ENCODE results near the gene RYR3. TPM values are rescaled to one million over a fixed set of nuclear protein-coding genes. Genes with fewer than 3 reads are reported as not detected.

Gene RYR3
- polyA plus RNA-seq, 1 donor = 54.3 TPM

DNA sequence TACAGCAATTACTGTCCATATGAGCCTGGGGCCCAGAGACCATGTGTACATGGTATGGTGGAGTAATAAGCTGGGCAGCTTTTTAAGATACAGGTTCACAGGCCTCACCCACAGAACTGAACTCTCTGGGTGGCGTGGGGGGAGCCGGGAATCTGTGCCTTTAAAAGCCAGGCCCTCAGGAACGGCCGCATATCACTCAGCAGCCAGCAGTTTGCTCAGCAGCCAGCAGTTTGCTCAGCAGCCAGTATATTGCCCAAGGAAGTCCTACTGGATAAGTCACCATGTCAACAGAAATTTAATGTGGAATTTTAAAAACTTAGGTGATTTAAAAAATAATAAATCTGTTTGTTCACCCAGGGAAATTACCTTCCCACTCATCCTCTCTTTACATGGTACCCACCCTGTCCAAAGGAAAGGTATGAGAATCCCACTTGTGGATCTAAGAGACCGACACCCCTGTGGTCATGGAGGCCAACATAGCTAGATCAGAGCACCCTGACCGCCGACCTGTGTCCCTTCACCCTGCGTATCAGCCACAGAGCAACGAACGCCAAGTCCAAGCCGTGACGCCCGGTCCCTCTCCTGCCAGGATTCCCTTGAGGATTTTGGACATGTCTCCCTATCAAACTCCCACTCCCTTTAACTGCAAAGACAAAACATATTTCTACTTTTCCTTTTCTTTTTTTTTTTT, 561.8 kb downstream of the RYR3 start:
- DNase-seq (ENCODE audit: low read depth) = no peak

DNA sequence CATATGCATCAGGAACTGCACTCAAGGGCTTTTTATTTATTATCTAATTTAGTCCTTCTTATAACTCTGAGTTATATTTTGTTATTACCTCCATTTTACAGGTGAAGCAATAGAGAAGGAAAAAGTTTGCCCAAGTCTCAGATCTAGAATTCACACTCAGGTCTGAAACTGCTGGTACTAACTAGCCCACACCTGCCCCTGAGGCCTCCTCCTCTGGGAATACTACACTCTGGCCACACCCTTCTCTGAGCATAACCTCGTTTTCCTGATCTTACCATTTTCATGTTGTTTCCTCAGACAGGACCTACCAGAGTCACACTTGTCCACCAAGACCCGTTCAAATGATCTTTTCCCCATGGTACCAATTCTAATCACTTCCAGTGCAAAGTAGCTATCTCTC, 563.4 kb downstream of the RYR3 start:
- DNase-seq (ENCODE audit: low read depth) = no peak

DNA sequence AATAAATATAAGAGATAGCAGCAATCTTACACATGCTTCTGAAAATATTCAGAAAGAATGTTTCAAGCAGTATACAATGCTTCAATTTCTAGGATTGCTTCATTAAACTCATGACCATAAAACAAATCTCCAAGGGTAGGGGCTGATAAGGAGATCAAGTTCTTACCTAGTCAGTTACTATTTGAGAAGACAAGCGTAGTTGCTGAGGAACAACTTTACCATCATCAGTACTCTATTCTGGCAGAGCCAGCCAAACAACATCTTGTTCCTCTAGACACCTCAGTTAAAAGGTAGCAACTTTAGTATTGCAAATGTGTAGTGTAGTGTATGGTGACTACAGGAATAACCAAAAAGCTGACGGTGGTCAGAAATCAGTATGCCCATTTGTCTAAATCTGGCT, 572.2 kb downstream of the RYR3 start:
- DNase-seq (ENCODE audit: low read depth) = no peak

DNA sequence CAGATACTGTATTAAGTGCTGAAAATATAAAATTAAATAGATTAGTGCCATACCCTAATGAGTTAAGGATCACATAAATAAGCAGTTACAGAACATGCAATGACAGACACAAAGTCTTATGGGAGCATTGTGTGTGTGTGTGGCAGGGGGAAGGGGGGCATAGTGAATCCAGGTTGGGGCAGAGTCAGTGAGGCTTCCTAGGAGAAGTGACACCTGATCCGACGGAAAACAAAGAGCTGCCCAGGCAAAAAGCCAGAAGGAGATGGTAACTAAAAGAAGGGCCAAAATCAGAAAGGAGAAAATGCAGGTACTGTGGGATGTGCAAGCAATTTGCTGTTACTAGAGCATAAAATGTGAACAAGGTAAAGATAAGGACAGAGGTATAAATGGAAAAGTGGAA, 577.4 kb downstream of the RYR3 start:
- DNase-seq (ENCODE audit: low read depth) = no peak

DNA sequence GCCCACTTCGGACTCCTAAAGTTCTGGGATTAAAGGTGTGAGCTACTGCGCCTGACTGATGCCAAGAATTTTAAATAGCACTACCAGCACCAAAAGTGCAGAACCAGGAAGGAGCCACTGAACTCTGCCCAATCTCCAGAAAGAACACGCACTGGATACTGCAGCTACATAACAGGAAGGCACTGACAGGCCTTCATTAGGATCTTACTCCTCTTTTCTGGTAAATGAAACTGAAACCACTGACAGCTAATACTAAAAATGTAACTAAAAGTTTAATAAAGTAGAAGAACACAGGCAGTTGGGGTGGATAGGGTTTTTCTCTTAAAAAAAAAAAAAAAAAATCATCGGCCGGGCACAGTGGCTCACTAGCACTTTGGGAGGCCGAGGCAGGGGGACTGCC, 583.4 kb downstream of the RYR3 start:
- DNase-seq (ENCODE audit: low read depth) = no peak

DNA sequence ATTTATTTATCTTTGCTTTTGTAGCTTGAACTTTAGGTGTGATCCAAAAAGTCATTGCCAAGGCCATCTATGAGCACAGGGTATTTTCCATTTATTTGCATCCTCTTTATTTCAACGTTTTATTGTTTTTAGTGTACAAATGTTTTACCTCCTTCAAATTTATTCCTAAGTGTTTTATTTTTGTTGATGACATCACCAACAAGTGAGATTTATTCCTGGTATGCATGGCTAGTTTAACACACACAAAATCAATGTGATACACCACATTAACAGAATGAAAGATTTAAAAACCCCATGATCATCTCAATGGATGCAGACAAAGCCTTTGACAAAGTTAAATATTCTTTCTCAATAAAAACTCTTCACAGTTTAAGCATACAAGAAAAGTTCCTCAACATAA, 591.3 kb downstream of the RYR3 start:
- DNase-seq (ENCODE audit: low read depth) = no peak

DNA sequence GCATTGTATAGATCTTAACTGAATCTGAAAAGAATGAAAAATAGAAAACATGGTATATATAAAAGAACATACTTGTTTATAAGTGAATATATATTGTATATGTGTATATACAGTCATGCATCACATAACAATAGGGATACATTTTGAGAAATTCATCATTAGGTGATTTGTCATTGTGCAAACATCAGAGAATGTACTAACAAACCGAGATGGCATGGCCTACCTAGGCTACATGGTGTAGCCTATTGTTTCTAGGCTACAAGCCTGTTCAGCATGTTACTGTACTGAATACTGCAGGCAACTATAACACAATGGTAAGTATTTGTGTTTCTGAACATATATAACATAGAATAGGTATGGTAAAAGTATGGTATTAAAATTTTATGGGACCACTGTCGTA, 592.9 kb downstream of the RYR3 start:
- DNase-seq (ENCODE audit: low read depth) = no peak

DNA sequence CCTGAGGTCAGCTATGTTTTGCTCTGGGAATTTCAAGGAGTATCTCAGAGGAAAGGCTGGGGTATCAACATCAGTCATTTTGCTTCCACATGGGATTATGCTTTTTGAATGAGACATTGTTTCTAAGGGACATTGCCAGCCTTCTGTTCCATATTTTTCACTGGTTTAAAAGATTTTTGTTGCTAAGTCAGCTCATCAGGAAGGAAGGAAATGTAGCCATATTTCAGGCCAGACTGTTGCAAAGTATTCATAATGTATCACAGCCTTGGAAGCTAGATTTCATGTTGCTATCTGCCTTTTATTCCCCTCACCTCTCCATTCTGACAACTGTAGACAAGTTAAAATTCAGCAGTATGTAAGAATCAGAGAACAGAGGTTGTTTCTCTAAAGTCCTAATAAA, 596.6 kb downstream of the RYR3 start:
- no peak for DNase-seq (ENCODE audit: low read depth)

DNA sequence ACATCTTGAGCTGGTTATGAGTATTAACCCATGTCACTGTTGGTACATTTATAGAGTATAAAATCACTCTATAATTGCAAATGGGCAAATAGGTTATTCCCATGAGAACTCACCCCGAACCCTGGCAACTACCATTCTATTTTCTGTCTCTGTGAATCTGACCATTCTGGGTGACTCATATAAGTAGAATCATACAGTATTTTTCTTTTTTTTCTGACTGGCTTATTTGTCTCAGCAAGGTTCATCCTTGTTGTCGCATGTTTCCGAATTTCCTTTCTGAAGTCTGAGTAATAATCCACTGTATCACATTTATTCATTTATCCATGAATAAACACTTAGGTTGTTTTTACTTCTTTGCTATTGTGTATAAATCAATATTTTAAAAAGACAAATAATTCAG, 597.6 kb downstream of the RYR3 start:
- no peak for DNase-seq (ENCODE audit: low read depth)

DNA sequence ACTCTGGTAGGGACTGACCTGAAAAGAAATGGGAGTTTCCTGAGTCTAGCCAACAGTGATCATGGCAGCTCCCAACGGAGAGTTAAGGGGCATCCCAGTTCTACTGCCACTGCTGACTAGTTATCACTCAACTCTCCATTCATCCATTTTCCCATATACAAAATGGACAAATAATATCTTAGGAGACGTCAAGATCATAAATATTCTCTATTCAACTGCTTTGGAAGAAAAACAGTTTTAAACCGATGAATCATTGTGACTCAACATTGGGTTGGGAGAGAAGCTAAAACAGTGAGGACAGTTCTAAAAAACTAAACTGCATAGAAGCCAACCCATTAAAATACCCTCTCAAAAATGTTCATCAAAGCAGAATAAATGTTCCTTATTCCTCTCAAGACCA, 600.0 kb downstream of the RYR3 start:
- DNase-seq (ENCODE audit: low read depth) = no peak

DNA sequence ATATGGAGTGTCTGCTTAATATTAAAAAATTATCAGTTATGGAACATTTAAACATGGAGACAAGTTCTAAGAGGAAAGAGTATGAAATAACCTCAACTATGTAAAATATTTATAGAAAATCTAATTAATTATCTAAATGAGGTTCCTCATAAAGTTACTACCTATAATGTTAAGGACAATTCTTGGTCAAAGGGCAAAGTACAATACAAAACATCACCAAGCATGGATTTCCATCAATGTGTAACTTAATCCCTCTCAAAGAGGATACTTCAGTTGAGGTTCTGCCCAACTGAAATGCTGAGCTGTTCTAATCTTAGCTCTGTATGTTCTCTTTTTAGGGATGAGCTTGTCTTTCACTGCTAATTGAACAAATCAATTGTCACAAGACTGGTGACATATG, 601.6 kb downstream of the RYR3 start:
- no peak for DNase-seq (ENCODE audit: low read depth)

DNA sequence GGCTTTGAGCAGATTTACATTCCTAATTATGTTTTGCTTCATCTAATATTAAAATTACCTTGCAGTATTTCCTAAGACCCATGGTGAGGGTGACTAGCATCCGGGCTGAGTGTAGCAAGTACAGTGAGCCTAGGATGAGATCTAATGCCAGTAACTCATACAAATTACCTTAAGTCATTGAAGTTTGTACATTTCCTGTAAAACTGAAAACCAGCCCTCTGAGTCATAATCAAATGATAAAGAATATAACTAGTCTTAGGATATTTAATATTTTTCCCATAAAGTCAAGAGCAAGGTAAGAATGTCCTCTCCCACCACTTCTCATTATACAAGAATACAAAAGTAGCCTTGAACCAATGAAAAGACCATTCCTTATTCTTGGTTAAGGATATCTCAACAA, 602.7 kb downstream of the RYR3 start:
- no peak for DNase-seq (ENCODE audit: low read depth)

Other genes with a start within 250 kb of the RYR3 start
- gene FMN1, start 116.3 kb upstream of the RYR3 start, polyA plus RNA-seq (ENCODE audit: insufficient read length) = 0.90 TPM